ENCODE results near the gene ANKRD29. TPM values are rescaled to one million over a fixed set of nuclear protein-coding genes. Genes with fewer than 3 reads are reported as not detected.

Gene ANKRD29
- total RNA-seq, 1 donor: 0.43 TPM

DNA sequence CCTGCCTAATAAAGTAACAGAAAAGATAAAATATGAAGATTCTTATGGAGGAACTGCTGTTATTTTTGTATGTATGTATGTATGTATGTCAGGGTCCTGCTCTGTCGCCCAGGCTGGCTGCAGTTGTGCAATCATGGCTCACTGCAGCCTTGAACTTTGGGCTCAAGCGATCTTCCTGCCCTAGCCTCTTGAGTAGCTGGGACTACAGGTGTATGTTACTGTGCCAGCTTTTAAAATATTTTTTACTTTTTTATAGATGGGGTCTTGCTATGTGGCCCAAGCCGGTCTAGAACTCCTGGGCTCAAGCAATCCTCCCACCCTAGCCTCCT, 26.7 kb downstream of the ANKRD29 start:
- DNase-seq (ENCODE audit: low read depth): no peak
- H3K4me3 ChIP-seq (ENCODE audit: low read depth, low read length): no peak overlapping the region
- TF ChIP-seq, protein P1, sequence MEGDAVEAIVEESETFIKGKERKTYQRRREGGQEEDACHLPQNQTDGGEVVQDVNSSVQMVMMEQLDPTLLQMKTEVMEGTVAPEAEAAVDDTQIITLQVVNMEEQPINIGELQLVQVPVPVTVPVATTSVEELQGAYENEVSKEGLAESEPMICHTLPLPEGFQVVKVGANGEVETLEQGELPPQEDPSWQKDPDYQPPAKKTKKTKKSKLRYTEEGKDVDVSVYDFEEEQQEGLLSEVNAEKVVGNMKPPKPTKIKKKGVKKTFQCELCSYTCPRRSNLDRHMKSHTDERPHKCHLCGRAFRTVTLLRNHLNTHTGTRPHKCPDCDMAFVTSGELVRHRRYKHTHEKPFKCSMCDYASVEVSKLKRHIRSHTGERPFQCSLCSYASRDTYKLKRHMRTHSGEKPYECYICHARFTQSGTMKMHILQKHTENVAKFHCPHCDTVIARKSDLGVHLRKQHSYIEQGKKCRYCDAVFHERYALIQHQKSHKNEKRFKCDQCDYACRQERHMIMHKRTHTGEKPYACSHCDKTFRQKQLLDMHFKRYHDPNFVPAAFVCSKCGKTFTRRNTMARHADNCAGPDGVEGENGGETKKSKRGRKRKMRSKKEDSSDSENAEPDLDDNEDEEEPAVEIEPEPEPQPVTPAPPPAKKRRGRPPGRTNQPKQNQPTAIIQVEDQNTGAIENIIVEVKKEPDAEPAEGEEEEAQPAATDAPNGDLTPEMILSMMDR (IDR thresholded peaks at IDR 0.05; ENCODE audit: insufficient read depth, low read depth, low read length): no peak

DNA sequence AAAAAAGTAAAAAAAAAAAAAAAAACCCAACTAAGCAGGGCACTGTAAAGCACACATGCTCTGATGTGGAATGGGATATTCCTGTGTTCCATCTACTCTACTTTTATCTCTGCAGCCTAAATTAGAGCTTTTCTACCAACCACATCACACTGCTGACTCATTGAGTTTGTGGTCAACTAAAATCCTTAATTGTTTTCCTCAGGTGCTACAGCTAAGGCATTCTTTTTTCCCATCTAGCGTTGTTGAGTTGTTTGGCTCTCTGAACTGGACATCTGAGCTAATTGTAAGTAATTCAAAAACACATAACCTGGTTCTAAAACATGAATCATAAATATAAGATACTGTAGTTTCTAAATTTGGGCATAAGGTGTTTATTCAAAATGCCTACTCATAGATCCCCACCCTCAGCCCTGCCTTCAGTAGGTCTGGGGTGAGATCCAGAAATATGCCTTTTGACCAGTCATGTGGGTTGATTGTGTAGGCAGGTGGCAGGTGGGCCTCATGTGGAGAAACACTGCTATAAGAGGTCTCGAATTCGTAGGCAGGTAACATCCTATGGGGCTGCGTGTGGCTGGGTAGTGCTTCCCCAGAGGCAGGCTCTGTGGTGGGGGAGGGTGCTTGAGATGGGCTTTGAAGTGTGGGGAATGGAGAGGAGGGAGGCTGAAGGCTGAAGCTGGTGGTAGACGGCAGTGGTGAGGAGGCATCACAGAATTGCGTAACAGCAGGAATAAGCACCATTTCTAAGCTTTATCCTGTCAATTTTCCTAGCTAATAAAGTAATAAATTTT, 27.2 kb downstream of the ANKRD29 start:
- TF ChIP-seq, protein P1 (IDR thresholded peaks at IDR 0.05; ENCODE audit: insufficient read depth, low read depth, low read length): no peak
- no peak overlapping the region for H3K4me3 ChIP-seq (ENCODE audit: low read depth, low read length)
- DNase-seq (ENCODE audit: low read depth): no peak

DNA sequence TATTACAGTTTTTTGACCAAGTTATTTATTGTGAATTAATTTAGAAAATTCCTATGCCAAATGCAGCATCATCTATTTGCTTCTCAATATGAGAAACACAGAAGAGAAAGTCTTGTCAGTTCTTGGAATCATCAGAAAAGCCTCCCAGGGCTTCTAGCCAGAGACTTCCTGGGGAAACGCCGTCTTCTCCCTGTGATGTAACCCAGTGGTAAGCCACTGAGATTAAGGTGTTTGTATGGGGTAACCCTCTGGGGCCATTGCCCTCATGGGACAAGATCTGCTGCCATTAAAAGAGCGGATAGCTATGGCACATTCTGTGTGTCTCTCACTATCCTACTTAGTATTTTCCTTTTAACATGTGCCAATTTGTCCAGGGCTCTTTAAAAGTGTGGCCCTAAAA, 28.0 kb downstream of the ANKRD29 start:
- H3K4me3 ChIP-seq (ENCODE audit: low read depth, low read length): no peak overlapping the region
- TF ChIP-seq, protein P1 (IDR thresholded peaks at IDR 0.05; ENCODE audit: insufficient read depth, low read depth, low read length): no peak
- DNase-seq (ENCODE audit: low read depth): no peak

DNA sequence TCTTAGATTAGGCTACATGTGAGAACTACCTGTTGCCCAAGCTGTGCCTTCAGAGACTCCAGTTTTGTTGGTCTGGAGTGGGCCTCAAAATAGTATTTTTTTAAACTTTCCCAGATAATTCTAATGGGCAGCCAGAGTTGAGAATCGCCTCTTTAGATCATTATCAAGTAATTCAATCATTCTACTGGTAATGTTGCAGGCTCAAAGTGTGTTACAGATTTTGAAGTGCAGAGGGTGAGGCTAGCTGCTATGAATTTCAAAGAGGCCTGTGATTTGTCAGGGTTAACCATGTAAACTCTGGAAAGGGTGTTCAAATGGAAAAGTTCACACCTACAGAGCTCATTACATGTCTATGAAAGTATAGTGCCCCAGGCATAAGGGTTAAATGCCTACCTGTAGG, 30.1 kb downstream of the ANKRD29 start:
- TF ChIP-seq, protein P1 (IDR thresholded peaks at IDR 0.05; ENCODE audit: insufficient read depth, low read depth, low read length): no peak
- H3K4me3 ChIP-seq (ENCODE audit: low read depth, low read length): no peak overlapping the region
- no peak for DNase-seq (ENCODE audit: low read depth)

DNA sequence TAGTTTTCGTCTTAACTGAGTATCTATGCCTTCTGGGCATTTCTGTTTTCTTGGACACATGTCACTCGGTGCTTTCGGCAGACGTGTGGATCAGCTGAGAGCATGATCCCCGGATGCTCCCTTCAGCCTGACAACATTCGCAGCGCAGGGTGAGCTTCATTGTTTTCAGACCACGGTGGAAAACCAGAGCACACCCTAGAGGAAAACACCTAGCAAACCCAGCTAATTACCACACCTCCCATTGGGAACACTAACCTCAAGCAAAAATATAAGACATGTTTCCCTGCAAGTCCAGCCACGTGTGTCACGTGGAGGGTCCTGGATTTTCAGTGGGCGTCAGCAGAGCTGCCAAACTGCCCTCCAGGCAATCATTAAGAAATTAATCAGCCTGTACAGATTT, 31.0 kb downstream of the ANKRD29 start:
- TF ChIP-seq, protein P1 (IDR thresholded peaks at IDR 0.05; ENCODE audit: insufficient read depth, low read depth, low read length): no peak
- no peak overlapping the region for H3K4me3 ChIP-seq (ENCODE audit: low read depth, low read length)
- DNase-seq (ENCODE audit: low read depth): no peak

DNA sequence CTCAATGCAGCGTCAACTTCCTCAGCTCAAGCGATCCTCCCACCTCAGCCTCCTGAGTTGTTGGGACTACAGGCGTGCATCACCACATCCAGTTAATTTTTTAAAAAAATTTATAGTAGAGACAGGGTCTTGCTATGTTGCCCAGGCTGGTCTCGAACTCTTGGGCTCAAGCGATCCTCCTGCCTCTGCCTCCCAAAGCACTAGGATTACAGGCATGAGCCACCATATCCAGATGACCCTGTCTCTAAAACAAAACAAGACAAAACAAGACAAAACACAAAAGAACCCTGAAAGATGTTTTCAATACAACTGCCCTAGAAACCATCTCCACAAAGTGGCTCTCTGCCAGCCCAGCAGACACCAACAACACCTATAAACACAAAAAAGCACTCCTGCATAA, 31.4 kb downstream of the ANKRD29 start:
- TF ChIP-seq, protein P1 (IDR thresholded peaks at IDR 0.05; ENCODE audit: insufficient read depth, low read depth, low read length): no peak

DNA sequence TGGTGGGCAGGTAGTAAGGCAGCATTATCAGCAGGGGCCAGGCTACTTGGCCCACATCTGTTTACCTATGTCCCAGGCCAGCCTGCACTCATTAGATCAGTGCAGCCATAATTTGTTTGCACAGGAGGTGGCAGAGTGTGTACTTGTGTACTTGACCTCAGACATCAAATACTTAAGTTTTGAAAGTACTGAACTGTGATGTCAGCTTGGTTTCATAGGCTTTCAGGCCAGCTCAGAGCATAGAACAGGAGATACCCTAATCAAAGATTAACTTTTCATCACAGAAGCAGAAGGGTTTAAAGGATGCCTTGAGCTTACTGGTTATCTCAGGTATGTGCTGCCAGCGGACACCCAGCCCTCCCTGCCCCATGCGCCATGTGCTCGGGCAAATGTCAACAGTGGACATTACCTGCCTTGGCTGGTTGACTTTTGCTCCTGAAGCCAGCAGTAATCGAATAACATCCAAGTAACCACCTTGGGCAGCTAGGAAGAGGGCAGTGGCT, 33.2 kb downstream of the ANKRD29 start:
- DNase-seq (ENCODE audit: low read depth): no peak
- TF ChIP-seq, protein P1 (IDR thresholded peaks at IDR 0.05; ENCODE audit: insufficient read depth, low read depth, low read length): no peak
- no peak overlapping the region for H3K4me3 ChIP-seq (ENCODE audit: low read depth, low read length)

More for the DNA sequence above, 31.4 kb downstream of the ANKRD29 start:
- no peak overlapping the region for H3K4me3 ChIP-seq (ENCODE audit: low read depth, low read length)
- DNase-seq (ENCODE audit: low read depth): no peak

Measured in fibroblast of villous mesenchyme (primary cell).